ENCODE data around the gene KRTAP12-1. TPM values are rescaled to one million over a fixed set of nuclear protein-coding genes. Genes with fewer than 3 reads are reported as not detected.

KRTAP12-1 gene
- total RNA-seq, 1 donor from 2014 or later, result not detected

DNA sequence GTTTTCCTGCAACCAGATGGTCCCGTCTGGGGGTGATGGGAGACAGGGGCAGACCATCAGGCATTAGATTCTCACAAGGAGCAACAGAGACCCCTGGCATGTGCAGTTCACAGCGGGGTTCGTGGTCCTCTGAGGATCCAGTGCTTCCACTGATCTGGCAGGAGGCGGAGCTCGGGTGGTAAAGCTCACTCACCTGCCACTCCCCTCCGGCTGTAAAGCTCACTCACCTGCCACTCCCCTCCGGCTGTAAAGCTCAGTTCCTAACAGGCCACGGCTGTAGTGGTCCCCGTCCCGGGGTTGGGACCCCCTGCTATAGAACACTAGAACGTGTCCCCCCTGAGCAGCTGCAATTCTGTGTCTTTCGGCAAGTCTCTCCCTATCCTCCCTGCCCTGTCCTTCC, 19.6 kb upstream of the KRTAP12-1 start:
- H3K27me3 Mint-ChIP-seq (ENCODE audit: unreplicated experiment), result peaks cover 57% of the 10 kb centered on the region
- H3K27ac Mint-ChIP-seq (ENCODE audit: unreplicated experiment), result no peak overlapping the region
- H3K9me3 Mint-ChIP-seq (ENCODE audit: unreplicated experiment), result no peaks in the 10 kb centered on the region
- H3K4me1 Mint-ChIP-seq (ENCODE audit: unreplicated experiment), result peaks cover 33% of the 10 kb centered on the region
- peak; percentile 79 for DNase-seq (ENCODE audit: extremely low spot score, unreplicated experiment)
- no peak overlapping the region for H3K4me3 Mint-ChIP-seq (ENCODE audit: unreplicated experiment)
- H3K36me3 Mint-ChIP-seq (ENCODE audit: unreplicated experiment), result no peaks in the 10 kb centered on the region
- TF ChIP-seq, protein P1, sequence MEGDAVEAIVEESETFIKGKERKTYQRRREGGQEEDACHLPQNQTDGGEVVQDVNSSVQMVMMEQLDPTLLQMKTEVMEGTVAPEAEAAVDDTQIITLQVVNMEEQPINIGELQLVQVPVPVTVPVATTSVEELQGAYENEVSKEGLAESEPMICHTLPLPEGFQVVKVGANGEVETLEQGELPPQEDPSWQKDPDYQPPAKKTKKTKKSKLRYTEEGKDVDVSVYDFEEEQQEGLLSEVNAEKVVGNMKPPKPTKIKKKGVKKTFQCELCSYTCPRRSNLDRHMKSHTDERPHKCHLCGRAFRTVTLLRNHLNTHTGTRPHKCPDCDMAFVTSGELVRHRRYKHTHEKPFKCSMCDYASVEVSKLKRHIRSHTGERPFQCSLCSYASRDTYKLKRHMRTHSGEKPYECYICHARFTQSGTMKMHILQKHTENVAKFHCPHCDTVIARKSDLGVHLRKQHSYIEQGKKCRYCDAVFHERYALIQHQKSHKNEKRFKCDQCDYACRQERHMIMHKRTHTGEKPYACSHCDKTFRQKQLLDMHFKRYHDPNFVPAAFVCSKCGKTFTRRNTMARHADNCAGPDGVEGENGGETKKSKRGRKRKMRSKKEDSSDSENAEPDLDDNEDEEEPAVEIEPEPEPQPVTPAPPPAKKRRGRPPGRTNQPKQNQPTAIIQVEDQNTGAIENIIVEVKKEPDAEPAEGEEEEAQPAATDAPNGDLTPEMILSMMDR (IDR thresholded peaks at IDR 0.05), result no peak

DNA sequence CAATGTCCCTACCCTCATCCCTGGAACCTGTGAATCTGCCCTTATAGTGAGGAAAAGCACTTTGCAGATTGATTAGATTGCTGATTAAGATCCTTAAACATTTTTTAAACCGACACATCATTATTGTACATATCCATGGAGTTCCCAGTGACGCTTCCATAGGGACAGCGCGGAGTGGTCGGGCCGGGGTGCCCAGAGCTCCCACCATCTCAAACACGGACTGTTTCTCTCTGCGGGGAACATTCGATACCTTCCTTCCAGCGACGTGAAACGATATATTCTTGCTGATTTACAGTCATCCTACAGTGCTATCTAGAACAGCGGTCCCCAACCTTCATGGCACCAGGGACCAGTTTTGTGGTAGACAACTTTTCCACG, 19.0 kb upstream of the KRTAP12-1 start:
- no peak overlapping the region for H3K4me3 Mint-ChIP-seq (ENCODE audit: unreplicated experiment)
- H3K36me3 Mint-ChIP-seq (ENCODE audit: unreplicated experiment), result no peaks in the 10 kb centered on the region
- no peaks in the 10 kb centered on the region for H3K9me3 Mint-ChIP-seq (ENCODE audit: unreplicated experiment)
- peak; percentile 46 for DNase-seq (ENCODE audit: extremely low spot score, unreplicated experiment)
- peaks cover 56% of the 10 kb centered on the region for H3K27me3 Mint-ChIP-seq (ENCODE audit: unreplicated experiment)
- TF ChIP-seq, protein P1 (IDR thresholded peaks at IDR 0.05), result no peak
- peaks cover 36% of the 10 kb centered on the region for H3K4me1 Mint-ChIP-seq (ENCODE audit: unreplicated experiment)
- no peak overlapping the region for H3K27ac Mint-ChIP-seq (ENCODE audit: unreplicated experiment)

DNA sequence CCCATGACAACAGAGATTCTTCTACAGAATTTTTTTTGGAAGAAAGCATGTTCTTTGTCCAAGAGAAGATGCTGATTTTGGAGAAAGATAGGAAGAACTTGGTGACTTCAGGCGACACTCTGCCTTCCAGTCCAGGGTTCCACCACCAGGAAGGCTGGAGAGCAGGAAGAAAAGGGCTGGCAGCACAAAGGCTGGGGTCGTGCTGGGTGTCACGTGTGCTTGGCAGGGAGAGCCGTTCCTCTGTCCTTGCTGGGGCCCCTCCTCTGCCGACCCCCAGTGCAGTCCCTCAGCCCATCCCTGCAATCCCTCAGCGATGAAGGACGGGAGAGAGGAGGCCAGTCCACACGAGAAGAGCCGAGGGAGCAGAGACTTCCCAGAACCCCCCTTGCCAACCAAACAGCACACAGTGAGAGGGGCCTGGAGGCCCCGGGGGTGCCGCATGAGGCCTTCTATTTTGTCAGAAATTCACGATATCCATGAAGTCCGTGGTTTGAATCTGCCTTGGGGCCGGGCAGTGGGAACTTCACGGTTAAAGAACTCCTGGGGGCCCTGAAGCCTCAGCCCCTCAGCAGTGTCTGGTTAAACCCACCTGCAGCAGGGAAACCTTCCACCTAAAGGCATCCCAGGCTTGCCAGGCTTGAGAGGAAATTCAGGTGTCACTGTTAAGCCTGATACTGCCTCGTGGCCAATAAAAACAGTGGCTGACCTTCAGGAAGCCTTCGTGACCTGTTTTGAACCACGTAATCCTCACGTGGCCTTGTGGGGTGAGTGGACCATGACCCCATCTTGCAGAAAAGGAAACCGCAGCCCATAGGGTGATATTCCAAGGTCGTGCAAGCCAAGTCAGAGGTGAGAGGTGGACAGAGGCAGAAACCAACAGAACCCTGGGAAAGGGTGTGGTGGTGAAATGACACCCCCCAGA, 18.4 kb upstream of the KRTAP12-1 start:
- no peak overlapping the region for H3K27ac Mint-ChIP-seq (ENCODE audit: unreplicated experiment)
- H3K36me3 Mint-ChIP-seq (ENCODE audit: unreplicated experiment), result no peaks in the 10 kb centered on the region
- H3K4me1 Mint-ChIP-seq (ENCODE audit: unreplicated experiment), result peaks cover 38% of the 10 kb centered on the region
- H3K9me3 Mint-ChIP-seq (ENCODE audit: unreplicated experiment), result no peaks in the 10 kb centered on the region
- peak; percentile 73 for DNase-seq (ENCODE audit: extremely low spot score, unreplicated experiment)
- H3K27me3 Mint-ChIP-seq (ENCODE audit: unreplicated experiment), result peaks cover 52% of the 10 kb centered on the region
- no peak overlapping the region for H3K4me3 Mint-ChIP-seq (ENCODE audit: unreplicated experiment)
- TF ChIP-seq, protein P1 (IDR thresholded peaks at IDR 0.05), result no peak

DNA sequence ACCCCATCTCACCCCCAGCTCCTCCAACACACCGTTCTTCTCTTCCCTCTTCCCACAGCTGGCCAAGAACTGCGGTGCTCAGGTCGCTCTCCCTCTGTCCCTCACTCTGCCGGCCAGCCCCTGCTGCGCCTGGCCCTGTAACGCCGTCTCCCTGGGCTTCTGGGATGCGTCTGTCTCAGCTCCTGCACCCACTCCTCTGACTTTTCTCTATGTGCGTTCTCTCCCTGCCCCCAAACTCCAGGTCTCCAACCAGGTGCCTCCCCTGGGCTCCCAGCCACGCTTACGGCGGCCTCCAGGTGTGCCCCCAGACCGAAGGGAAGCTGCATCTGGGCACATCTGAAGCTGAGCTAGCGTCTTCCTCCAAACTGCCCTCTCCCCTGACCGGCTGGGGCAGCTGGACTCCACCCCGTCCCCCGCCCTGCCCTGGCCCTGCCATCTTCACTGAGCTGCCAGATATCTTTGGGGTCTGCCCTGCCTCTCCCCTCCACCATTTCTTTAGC, 17.6 kb upstream of the KRTAP12-1 start:
- Mint-ChIP-seq H3K27ac (ENCODE audit: unreplicated experiment) (no peak overlapping the region), H3K4me1 (ENCODE audit: unreplicated experiment) (peaks cover 38% of the 10 kb centered on the region), H3K27me3 (ENCODE audit: unreplicated experiment) (peaks cover 45% of the 10 kb centered on the region), H3K9me3 (ENCODE audit: unreplicated experiment) (no peaks in the 10 kb centered on the region), H3K36me3 (ENCODE audit: unreplicated experiment) (no peaks in the 10 kb centered on the region), H3K4me3 (ENCODE audit: unreplicated experiment) (no peak overlapping the region)
- peak; percentile 81 for DNase-seq (ENCODE audit: extremely low spot score, unreplicated experiment)
- TF ChIP-seq, protein P1 (IDR thresholded peaks at IDR 0.05), result no peak

Data from osteocyte (in vitro differentiated cells).